SK-N-SH treated with all-trans-retinoic acid at 6 μM for 48 hours (cell line): ENCODE measurements around the gene TAF1A.

Experiments used
- ATAC-seq: fragments of 200-7000 bp; cut with Tn5 transposase; 3 replicates; pipeline ENCODE4 v1.9.1; 2020; ENCODE audit warnings: mild to moderate bottlenecking, moderate library complexity
- ARNTL ChIP-seq: fragments of 450-650 bp; formaldehyde crosslinking; IDR thresholded peaks from 2 replicates; pipeline ENCODE4 v1.5.0; 2020; ENCODE audit warnings: low read depth, mild to moderate bottlenecking, moderate library complexity, borderline replicate concordance
- BACH2 ChIP-seq: fragments of 250-450 bp; sonication (Bioruptor Pico); IDR thresholded peaks from 2 replicates; pipeline ENCODE4 v1.9.0; 2021; ENCODE audit warnings: mild to moderate bottlenecking, borderline replicate concordance
- CSDC2 ChIP-seq: fragments of 250-450 bp; sonication (Bioruptor Pico); IDR thresholded peaks from 2 replicates; pipeline ENCODE4 v1.5.0; 2020; ENCODE audit warnings: mild to moderate bottlenecking, moderate library complexity
- ESRRG ChIP-seq: fragments of 250-450 bp; sonication (Bioruptor Pico); IDR thresholded peaks from 2 replicates; pipeline ENCODE4 v1.6.1; 2021; ENCODE audit warnings: mild to moderate bottlenecking
- GLIS3 ChIP-seq: fragments of 250-450 bp; sonication (Bioruptor Pico); IDR thresholded peaks from 2 replicates; pipeline ENCODE4 v1.5.0; 2020; ENCODE audit warnings: mild to moderate bottlenecking, moderate library complexity
- ISL1 ChIP-seq: fragments of 250-450 bp; sonication (Bioruptor Pico); IDR thresholded peaks from 2 replicates; pipeline ENCODE4 v2.1.2; 2022; ENCODE audit warnings: mild to moderate bottlenecking, moderate library complexity
- OSR1 ChIP-seq: fragments of 250-450 bp; sonication (Bioruptor Pico); IDR thresholded peaks from 2 replicates; pipeline ENCODE4 v1.8.0; 2022; ENCODE audit warnings: moderate library complexity, mild to moderate bottlenecking, inconsistent platforms
- PPARA ChIP-seq: fragments of 250-450 bp; sonication (Bioruptor Pico); IDR thresholded peaks from 2 replicates; pipeline ENCODE4 v1.5.0; 2020; ENCODE audit warnings: mild to moderate bottlenecking, borderline replicate concordance
- RARB ChIP-seq: fragments of 250-450 bp; sonication (Bioruptor Pico); IDR thresholded peaks from 2 replicates; pipeline ENCODE4 v1.8.0; 2021; ENCODE audit warnings: mild to moderate bottlenecking, moderate library complexity
- SNAI2 ChIP-seq: fragments of 250-450 bp; sonication (Bioruptor Pico); IDR thresholded peaks from 2 replicates; pipeline ENCODE4 v1.5.0; 2020; ENCODE audit warnings: mild to moderate bottlenecking, moderate library complexity
- TCF4 ChIP-seq: fragments of 250-450 bp; sonication (Bioruptor Pico); IDR thresholded peaks from 2 replicates; pipeline ENCODE4 v1.8.0; 2021; ENCODE audit warnings: mild to moderate bottlenecking, moderate library complexity, borderline replicate concordance
- TOX ChIP-seq: fragments of 250-450 bp; sonication (Bioruptor Pico); IDR thresholded peaks from 2 replicates; pipeline ENCODE4 v1.8.0; 2021; ENCODE audit warnings: mild to moderate bottlenecking, moderate library complexity, borderline replicate concordance
- ZC3H10 ChIP-seq: fragments of 250-450 bp; sonication (Bioruptor Pico); IDR thresholded peaks from 2 replicates; pipeline ENCODE4 v1.5.1; 2021; ENCODE audit warnings: mild to moderate bottlenecking, moderate library complexity
- ZFP3 ChIP-seq: fragments of 250-450 bp; sonication (Bioruptor Pico); IDR thresholded peaks from 2 replicates; pipeline ENCODE4 v1.5.0; 2020; ENCODE audit warnings: mild to moderate bottlenecking, moderate library complexity
- ZFP30 ChIP-seq: fragments of 450-650 bp; formaldehyde crosslinking; IDR thresholded peaks from 2 replicates; pipeline ENCODE4 v1.5.0; 2022; ENCODE audit warnings: mild to moderate bottlenecking, moderate library complexity
- ZNF565 ChIP-seq: fragments of 450-650 bp; formaldehyde crosslinking; conservative IDR thresholded peaks from 2 replicates; pipeline ENCODE4 v1.5.0; 2020; ENCODE audit warnings: low read depth, mild to moderate bottlenecking, moderate library complexity
- ZNF70 ChIP-seq: fragments of 450-650 bp; formaldehyde crosslinking; IDR thresholded peaks from 2 replicates; pipeline ENCODE4 v1.5.0; 2020; ENCODE audit warnings: mild to moderate bottlenecking, moderate library complexity
- TF ChIP-seq, protein P1 (sequence below): fragments of 250-450 bp; sonication (Bioruptor Pico); IDR thresholded peaks from 2 replicates; pipeline ENCODE4 v1.8.0; 2021; ENCODE audit warnings: low read depth, mild to moderate bottlenecking, moderate library complexity, borderline replicate concordance
- TF ChIP-seq, protein P2 (sequence below): fragments of 250-450 bp; sonication (Bioruptor Pico); IDR thresholded peaks from 2 replicates; pipeline ENCODE4 v1.5.1; 2020; ENCODE audit warnings: low read depth, mild to moderate bottlenecking, moderate library complexity
- TF ChIP-seq, protein P3 (sequence below): fragments of 250-450 bp; sonication (Bioruptor Pico); IDR thresholded peaks from 2 replicates; pipeline ENCODE4 v1.5.1; 2021; ENCODE audit warnings: mild to moderate bottlenecking, moderate library complexity
- TF ChIP-seq, protein P4 (sequence below): fragments of 250-450 bp; sonication (Bioruptor Pico); IDR thresholded peaks from 2 replicates; pipeline ENCODE4 v1.5.0; 2020; ENCODE audit warnings: mild to moderate bottlenecking, moderate library complexity
- TF ChIP-seq, protein P5 (sequence below): fragments of 250-450 bp; sonication (Bioruptor Pico); IDR thresholded peaks from 2 replicates; pipeline ENCODE4 v1.8.0; 2020; ENCODE audit warnings: mild to moderate bottlenecking, moderate library complexity, borderline replicate concordance

TAF1A gene

DNA sequence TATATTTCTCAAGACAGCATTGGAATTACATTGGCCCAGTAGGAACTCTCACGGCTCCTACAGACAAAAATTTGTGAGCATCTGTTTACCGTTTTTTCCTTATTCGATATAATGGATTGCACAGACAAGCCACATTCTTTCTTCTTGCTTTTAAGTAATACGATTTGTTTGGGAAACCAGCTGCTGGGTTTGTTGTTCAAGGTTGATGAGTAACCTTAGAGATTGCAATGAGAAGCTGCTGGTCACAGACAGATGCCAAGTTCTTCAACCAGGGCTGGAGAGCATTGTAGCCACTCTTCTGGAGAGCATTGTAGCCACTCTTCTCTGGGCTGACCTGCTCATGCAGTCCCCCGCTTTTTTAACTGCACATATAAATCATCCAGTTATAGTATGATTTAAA lies 26.8 kb upstream of the TAF1A start:
- no peak for ATAC-seq
- TF ChIP-seq, protein P1, sequence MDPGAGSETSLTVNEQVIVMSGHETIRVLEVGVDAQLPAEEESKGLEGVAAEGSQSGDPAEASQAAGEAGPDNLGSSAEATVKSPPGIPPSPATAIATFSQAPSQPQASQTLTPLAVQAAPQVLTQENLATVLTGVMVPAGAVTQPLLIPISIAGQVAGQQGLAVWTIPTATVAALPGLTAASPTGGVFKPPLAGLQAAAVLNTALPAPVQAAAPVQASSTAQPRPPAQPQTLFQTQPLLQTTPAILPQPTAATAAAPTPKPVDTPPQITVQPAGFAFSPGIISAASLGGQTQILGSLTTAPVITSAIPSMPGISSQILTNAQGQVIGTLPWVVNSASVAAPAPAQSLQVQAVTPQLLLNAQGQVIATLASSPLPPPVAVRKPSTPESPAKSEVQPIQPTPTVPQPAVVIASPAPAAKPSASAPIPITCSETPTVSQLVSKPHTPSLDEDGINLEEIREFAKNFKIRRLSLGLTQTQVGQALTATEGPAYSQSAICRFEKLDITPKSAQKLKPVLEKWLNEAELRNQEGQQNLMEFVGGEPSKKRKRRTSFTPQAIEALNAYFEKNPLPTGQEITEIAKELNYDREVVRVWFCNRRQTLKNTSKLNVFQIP (CRISPR knock-in tag): no peak
- TF ChIP-seq BACH2 (CRISPR knock-in tag) (no peak), TCF4 (no peak), ARNTL (no peak), ZNF565 (CRISPR knock-in tag) (no peak), ESRRG (CRISPR knock-in tag) (no peak), CSDC2 (no peak), TOX (CRISPR knock-in tag) (no peak), ZNF70 (CRISPR knock-in tag) (no peak), ZFP30 (CRISPR knock-in tag) (no peak), OSR1 (no peak), RARB (no peak), ZC3H10 (CRISPR knock-in tag) (no peak), PPARA (no peak), SNAI2 (no peak)
- TF ChIP-seq, protein P2, sequence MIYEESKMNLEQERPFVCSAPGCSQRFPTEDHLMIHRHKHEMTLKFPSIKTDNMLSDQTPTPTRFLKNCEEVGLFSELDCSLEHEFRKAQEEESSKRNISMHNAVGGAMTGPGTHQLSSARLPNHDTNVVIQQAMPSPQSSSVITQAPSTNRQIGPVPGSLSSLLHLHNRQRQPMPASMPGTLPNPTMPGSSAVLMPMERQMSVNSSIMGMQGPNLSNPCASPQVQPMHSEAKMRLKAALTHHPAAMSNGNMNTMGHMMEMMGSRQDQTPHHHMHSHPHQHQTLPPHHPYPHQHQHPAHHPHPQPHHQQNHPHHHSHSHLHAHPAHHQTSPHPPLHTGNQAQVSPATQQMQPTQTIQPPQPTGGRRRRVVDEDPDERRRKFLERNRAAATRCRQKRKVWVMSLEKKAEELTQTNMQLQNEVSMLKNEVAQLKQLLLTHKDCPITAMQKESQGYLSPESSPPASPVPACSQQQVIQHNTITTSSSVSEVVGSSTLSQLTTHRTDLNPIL (CRISPR knock-in tag): no peak
- TF ChIP-seq, protein P3, sequence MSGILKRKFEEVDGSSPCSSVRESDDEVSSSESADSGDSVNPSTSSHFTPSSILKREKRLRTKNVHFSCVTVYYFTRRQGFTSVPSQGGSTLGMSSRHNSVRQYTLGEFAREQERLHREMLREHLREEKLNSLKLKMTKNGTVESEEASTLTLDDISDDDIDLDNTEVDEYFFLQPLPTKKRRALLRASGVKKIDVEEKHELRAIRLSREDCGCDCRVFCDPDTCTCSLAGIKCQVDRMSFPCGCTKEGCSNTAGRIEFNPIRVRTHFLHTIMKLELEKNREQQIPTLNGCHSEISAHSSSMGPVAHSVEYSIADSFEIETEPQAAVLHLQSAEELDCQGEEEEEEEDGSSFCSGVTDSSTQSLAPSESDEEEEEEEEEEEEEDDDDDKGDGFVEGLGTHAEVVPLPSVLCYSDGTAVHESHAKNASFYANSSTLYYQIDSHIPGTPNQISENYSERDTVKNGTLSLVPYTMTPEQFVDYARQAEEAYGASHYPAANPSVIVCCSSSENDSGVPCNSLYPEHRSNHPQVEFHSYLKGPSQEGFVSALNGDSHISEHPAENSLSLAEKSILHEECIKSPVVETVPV (CRISPR knock-in tag): no peak
- TF ChIP-seq, all 23 proteins: peak for 0

DNA sequence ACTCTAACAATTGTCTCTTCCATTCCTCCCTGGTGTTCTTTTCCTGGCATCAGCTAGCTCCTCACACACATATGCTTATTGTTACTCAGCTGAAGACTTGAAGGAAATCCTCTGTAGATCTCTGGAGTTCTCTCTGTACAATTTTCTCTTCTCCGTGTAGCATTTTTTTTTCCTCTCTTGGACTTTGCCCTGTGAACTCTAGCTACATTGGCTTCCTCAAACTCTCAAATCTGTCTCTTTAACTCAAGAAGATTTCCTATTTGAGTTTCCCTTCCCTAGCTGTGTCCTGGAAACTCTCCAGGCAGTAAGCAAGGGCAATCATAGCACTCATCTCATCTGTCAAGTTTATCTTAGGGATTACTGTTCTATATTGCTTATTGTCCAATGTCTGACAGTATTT lies 23.9 kb upstream of the TAF1A start:
- TF ChIP-seq CSDC2 (no peak), ZFP30 (CRISPR knock-in tag) (no peak), PPARA (no peak), ISL1 (CRISPR knock-in tag) (no peak), ESRRG (CRISPR knock-in tag) (no peak), RARB (no peak), ARNTL (no peak), TOX (CRISPR knock-in tag) (no peak), ZNF565 (CRISPR knock-in tag) (no peak), SNAI2 (no peak), BACH2 (CRISPR knock-in tag) (no peak), ZFP3 (CRISPR knock-in tag) (no peak), TCF4 (no peak), GLIS3 (CRISPR knock-in tag) (no peak), ZNF70 (CRISPR knock-in tag) (no peak)
- TF ChIP-seq, protein P1 (CRISPR knock-in tag): no peak
- TF ChIP-seq, protein P2 (CRISPR knock-in tag): no peak
- TF ChIP-seq, protein P4, sequence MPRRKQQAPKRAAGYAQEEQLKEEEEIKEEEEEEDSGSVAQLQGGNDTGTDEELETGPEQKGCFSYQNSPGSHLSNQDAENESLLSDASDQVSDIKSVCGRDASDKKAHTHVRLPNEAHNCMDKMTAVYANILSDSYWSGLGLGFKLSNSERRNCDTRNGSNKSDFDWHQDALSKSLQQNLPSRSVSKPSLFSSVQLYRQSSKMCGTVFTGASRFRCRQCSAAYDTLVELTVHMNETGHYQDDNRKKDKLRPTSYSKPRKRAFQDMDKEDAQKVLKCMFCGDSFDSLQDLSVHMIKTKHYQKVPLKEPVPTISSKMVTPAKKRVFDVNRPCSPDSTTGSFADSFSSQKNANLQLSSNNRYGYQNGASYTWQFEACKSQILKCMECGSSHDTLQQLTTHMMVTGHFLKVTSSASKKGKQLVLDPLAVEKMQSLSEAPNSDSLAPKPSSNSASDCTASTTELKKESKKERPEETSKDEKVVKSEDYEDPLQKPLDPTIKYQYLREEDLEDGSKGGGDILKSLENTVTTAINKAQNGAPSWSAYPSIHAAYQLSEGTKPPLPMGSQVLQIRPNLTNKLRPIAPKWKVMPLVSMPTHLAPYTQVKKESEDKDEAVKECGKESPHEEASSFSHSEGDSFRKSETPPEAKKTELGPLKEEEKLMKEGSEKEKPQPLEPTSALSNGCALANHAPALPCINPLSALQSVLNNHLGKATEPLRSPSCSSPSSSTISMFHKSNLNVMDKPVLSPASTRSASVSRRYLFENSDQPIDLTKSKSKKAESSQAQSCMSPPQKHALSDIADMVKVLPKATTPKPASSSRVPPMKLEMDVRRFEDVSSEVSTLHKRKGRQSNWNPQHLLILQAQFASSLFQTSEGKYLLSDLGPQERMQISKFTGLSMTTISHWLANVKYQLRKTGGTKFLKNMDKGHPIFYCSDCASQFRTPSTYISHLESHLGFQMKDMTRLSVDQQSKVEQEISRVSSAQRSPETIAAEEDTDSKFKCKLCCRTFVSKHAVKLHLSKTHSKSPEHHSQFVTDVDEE (CRISPR knock-in tag): no peak
- TF ChIP-seq, protein P3 (CRISPR knock-in tag): no peak
- TF ChIP-seq, protein P5, sequence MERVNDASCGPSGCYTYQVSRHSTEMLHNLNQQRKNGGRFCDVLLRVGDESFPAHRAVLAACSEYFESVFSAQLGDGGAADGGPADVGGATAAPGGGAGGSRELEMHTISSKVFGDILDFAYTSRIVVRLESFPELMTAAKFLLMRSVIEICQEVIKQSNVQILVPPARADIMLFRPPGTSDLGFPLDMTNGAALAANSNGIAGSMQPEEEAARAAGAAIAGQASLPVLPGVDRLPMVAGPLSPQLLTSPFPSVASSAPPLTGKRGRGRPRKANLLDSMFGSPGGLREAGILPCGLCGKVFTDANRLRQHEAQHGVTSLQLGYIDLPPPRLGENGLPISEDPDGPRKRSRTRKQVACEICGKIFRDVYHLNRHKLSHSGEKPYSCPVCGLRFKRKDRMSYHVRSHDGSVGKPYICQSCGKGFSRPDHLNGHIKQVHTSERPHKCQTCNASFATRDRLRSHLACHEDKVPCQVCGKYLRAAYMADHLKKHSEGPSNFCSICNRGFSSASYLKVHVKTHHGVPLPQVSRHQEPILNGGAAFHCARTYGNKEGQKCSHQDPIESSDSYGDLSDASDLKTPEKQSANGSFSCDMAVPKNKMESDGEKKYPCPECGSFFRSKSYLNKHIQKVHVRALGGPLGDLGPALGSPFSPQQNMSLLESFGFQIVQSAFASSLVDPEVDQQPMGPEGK (CRISPR knock-in tag): no peak
- TF ChIP-seq, all 23 proteins: peak for 0

More for the DNA sequence above, 23.9 kb upstream of the TAF1A start:
- no peak for ATAC-seq
